RWPE1 (cell line): ENCODE results near the gene FAM153A.
"Not testable (repeated sequence)": the region's sequence is repeated elsewhere in the genome, so short reads cannot be mapped to it uniquely, and the experiment has no call there.

Source experiments
- CTCF ChIA-PET: fragments of 350-600 bp; sonication (Branson Sonifier 250); formaldehyde crosslinking; extraction: SDS; loops from one replicate; lab custom pipeline; 2021; lab: Yijun Ruan, JAX
- POLR2A ChIA-PET: fragments of 400-600 bp; formaldehyde crosslinking; extraction: SDS; loops from one replicate; lab custom pipeline; 2020; ENCODE audit warnings: antibody characterized with exemption; ENCODE audit not compliant: low non-redundant PET; lab: Yijun Ruan, JAX
- DNase-seq: peaks from one replicate; pipeline ENCODE4 v3.0.0; 2012; ENCODE audit warnings: low spot score
- H3K27ac ChIP-seq: fragments of 450-650 bp; 2 replicates; pipeline ENCODE4 v1.5.1; 2017

The FAM153A gene

DNA sequence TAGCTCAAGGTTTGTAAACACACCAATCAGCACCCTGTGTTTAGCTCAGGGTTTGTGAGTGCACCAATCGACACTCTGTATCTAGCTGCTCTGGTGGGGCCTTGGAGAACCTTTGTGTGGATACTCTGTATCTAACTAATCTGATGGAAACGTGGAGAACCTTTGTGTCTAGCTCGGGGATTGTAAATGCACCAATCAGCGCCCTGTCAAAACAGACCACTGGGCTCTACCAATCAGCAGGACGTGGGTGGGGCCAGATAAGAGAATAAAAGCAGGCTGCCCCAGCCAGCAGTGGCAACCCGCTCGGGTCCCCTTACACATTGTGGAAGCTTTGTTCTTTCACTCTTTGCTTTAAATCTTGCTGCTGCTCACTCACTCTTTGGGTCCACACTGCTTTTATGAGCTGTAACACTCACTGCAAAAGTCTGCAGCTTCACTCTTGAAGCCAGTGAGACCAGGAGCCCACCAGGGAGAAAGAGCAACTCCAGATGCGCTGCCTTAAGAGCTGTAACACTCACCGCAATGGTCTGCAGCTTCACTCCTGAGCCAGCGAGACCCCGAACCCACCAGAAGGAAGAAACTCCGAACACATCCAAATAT is 93.6 kb downstream of the FAM153A start:
- CTCF ChIA-PET, H3K27ac ChIP-seq, POLR2A ChIA-PET, DNase-seq: not testable (repeated sequence)

DNA sequence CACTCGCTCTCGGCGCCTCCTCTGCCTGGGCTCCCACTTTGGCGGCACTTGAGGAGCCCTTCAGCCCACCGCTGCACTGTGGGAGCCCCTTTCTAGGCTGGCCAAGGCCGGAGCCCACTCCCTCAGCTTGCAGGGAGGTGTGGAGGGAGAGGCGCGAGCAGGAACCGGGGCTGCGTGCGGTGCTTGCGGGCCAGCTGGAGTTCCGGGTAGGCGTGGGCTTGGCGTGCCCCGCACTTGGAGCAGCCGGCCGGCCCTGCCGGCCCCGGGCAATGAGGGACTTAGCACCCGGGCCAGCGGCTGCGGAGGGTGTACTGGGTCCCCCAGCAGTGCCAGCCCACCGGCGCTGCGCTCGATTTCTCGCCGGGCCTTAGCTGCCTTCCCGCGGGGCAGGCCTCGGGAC is 94.6 kb downstream of the FAM153A start:
- POLR2A ChIA-PET, DNase-seq, CTCF ChIA-PET, H3K27ac ChIP-seq: not testable (repeated sequence)

DNA sequence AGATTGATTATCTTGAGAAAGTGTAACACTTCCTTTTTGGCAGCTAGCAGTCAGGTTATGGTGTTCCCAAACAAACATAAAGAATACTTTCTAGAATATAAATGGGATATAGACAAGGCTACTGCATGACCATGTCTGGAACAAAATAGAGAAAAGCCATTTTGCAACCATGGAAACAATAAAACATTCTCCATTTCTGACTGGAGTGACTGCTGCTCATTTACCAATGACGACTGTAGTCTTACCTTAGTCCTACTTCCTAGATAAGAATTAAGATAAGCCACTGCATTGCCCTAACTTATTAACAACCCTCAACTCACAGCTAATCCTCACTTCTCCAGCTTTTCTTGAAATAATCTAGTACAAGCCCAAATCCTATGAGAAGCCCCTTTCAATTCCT is 100.8 kb downstream of the FAM153A start:
- POLR2A ChIA-PET, CTCF ChIA-PET, H3K27ac ChIP-seq, DNase-seq: not testable (repeated sequence)
